Activated T-helper 17 cell treated with anti-CD3 and anti-CD28 coated beads, Interleukin-2, amount 50 U/mL, for 72 hours (primary cell): ENCODE results near the gene TMPRSS4. TPM values are rescaled to one million over a fixed set of nuclear protein-coding genes. Genes with fewer than 3 reads are reported as not detected.
A peak's percentile ranks its signal among the peaks of the same experiment; 100 is the strongest.

ENCODE experiments used
- ATAC-seq: fragments of 150-1000 bp; cut with Tn5 transposase; replicated peaks from 2 replicates; pipeline ENCODE4 v1.10.0; 2021; ENCODE audit warnings: mild to moderate bottlenecking, moderate library complexity
- H3K27ac Mint-ChIP-seq: one replicate; pipeline ENCODE4 v1.8.0; 2022; ENCODE audit warnings: mixed read lengths
- H3K27me3 Mint-ChIP-seq: one replicate; pipeline ENCODE4 v1.8.0; 2022; ENCODE audit warnings: mixed read lengths
- H3K36me3 Mint-ChIP-seq: one replicate; pipeline ENCODE4 v1.8.0; 2022; ENCODE audit warnings: low read depth, mild to moderate bottlenecking, mixed read lengths
- H3K4me1 Mint-ChIP-seq: one replicate; pipeline ENCODE4 v1.8.0; 2022; ENCODE audit warnings: mixed read lengths
- H3K4me3 Mint-ChIP-seq: one replicate; pipeline ENCODE4 v1.8.0; 2022; ENCODE audit warnings: mild to moderate bottlenecking, mixed read lengths
- H3K9me3 Mint-ChIP-seq: one replicate; pipeline ENCODE4 v1.8.0; 2022; ENCODE audit warnings: mixed read lengths
- total RNA-seq, 2 donors: library from RNA; stranded (reverse); gene quantifications; one replicate each; pipeline ENCODE4 v1.2.3, GENCODE V29; 2022

TMPRSS4 gene
- total RNA-seq, 2 donors from 2014 or later: 0.11 TPM; not detected in 1

DNA sequence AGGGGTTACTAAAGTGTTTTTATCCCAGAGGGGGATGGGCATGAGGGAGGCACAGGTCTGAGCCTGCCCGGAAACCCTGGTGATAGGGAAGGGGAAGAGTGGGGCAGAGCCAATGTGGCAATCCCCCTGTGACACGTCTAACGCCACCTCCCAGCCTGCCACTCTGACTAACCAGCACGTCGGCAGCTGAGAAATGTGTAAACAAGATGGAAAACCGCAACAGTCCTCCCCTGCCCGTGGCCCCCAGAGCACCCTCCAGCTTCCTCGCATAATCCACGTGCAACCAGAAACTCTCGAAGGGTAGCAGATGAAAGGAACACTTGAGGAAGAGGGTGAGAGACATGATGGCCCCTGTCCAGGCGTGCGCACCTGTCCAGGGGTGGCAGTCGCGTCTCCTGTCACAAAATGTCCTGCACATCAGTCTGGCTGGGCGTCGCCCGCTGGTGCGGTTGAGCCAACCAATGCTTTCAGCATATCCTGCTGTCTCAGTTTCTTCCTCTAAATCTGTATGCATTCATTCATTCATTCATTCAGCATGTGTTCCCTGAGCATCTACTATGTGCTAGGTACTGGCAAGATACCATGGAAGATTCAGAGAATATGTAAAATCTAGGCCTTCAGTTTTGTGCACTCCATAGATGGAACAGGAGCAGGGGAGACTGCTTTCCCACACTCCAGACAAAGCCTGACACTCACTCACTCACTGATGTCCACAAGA lies 4.5 kb downstream of the TMPRSS4 start:
- Mint-ChIP-seq H3K27ac (no peak overlapping the region), H3K36me3 (no peaks in the 10 kb centered on the region), H3K4me3 (no peak overlapping the region), H3K27me3 (peaks cover 6% of the 10 kb centered on the region), H3K4me1 (no peaks in the 10 kb centered on the region), H3K9me3 (no peaks in the 10 kb centered on the region)
- no peak for ATAC-seq

DNA sequence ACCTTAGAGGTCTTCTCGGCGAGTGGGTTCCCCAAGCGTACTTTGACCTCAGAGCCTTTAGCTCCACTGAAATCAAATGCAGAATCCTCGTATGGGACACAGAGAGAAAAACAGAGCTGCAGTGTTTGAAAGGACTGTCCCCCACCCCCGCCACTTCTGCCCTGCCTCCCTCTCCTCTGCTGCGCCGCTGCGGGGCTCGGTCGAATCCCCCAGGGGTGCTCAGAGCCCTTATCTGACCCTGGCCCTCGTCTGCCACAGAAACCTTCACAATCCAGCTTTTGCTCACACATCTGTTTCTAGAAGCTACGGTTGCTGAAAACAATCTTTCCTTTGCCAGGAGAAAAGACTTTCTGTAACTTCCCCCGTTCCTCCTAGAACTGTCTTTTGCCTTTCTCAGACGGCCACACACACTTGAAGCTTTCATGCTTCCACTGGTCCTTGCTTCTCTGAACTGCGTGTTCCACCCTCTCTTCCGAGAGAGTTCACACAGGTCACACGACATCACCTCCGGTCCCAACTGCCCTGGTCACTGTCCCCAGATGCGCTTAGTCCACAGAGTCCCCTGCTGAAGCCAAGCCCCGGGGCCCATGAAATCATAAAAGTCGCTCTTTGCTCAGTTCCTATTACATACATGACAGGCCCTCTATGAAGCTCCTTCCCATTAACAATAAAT lies 6.1 kb downstream of the TMPRSS4 start:
- Mint-ChIP-seq H3K36me3 (no peaks in the 10 kb centered on the region), H3K4me3 (no peak overlapping the region), H3K9me3 (peaks cover 5% of the 10 kb centered on the region), H3K27ac (no peak overlapping the region), H3K27me3 (peaks cover 9% of the 10 kb centered on the region), H3K4me1 (no peaks in the 10 kb centered on the region)
- no peak for ATAC-seq

DNA sequence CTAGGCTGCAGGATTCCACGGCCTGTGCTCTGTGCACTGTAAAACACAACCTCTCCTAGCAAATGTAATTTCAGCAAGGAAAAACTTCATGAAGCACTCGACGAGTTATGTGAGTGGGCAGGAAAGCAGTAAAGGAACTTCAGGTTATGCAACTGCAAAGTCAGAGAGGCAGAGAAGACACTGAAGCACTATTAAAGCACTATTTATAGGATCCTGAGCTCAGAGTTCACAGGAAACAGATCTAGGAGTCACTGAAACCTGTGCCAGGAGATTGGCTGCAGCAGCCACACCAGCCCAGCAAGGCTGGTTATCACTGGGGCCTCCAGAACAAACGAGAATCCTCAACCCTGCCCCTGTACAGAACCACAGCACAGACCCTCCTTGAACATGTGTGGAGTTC lies 7.4 kb downstream of the TMPRSS4 start:
- Mint-ChIP-seq H3K27ac (no peak overlapping the region), H3K27me3 (peaks cover 13% of the 10 kb centered on the region), H3K4me1 (no peaks in the 10 kb centered on the region), H3K4me3 (no peak overlapping the region), H3K36me3 (no peaks in the 10 kb centered on the region), H3K9me3 (peaks cover 9% of the 10 kb centered on the region)
- no peak for ATAC-seq

DNA sequence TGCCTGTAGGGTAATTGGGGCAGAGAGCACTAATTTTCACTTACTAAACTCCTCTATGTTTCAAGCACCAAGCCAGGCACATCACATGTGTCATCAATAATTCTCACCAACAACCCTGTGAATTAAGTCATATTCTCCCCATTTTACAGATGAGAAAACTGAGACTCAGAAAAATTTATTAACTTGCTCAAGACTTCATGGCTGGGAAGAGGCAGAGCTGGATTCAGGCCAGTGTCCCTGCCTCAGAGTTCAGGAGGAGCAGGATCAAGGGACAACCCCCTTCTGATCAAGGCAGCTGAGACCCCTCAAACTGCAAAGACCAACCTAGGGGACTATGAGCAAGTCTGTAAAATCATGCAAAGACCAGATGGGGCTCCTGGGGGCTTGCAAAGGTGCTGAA lies 7.8 kb downstream of the TMPRSS4 start:
- Mint-ChIP-seq H3K4me3 (no peak overlapping the region), H3K36me3 (no peaks in the 10 kb centered on the region)
- no peak for ATAC-seq

DNA sequence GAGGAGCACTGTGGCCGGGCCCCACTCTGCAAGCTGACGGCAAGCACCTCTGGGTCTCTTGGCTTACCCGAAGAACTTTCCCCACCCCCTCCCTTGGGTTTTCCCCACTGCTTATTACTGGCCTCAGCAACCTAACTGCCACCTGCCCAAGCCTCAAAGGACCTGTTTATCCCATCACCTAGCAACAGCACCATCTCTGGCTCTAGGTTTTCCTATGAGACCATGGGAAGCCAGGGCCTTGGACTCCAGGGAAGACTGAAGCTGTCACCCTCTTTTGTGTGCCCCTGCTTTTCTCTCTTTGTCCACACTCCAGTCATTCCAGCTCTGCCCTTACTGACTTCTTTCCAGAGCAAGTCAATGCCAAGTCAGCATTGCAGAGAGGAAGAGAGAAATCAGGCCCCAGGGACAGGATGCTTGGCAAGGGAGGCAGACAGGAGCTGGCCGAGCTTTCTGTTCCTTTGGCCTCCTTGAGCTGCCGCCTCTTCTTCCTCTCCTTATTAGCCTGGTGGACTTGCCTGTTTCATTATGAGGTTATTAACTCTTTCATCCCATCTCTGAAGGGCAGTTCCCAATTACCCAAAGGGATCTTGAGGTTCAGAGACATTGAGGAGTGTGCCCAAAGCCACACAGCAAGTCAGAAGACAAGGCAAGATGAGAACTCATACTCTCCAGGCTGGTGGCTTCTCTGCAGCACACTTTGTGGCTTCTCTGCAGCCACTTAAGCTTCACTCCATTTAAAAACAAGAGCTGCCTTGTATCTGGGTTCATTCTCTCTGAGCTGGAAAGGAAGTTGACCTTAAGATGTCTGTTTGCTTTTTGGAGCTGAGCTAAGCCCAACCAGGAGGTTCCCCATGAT lies 10.3 kb downstream of the TMPRSS4 start, which contains the start of gene SMIM35:
Gene SMIM35, minus strand, starts transcription at position 51 of the 856 bp plus-strand sequence. CDS start 206 bp downstream, outside the sequence.
- no peak for ATAC-seq
- peaks cover 9% of the 10 kb centered on the region for H3K9me3 Mint-ChIP-seq
- no peak within 1 kb of the TSS for H3K4me3 Mint-ChIP-seq
- H3K27me3 Mint-ChIP-seq: peaks cover 12% of the 10 kb centered on the region
- H3K27ac Mint-ChIP-seq: no peak within 1 kb of the TSS
- no peaks in the 10 kb centered on the region for H3K36me3 Mint-ChIP-seq
- no peaks in the 10 kb centered on the region for H3K4me1 Mint-ChIP-seq

More for the DNA sequence above, 7.8 kb downstream of the TMPRSS4 start:
- H3K27ac Mint-ChIP-seq: no peak overlapping the region
- H3K27me3 Mint-ChIP-seq: peaks cover 13% of the 10 kb centered on the region
- peaks cover 9% of the 10 kb centered on the region for H3K9me3 Mint-ChIP-seq
- no peaks in the 10 kb centered on the region for H3K4me1 Mint-ChIP-seq

DNA sequence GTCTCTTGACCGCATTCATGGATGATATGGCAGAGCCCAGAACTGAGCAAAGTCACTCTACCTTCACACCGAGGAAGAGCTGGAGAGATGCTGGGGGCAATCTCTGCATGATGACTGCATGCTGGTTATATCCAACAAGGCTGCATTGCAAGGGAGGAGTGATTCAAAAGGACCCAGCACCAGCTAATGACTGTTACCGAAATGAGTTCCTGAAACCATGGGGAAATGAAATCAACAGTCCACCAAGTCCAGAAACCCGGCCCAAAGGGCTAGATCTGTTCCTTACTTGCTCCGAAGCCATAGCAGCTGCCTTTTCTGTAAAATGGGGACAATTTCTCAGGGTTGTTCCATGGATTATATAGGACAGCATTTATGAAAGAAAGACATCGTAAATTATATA lies 11.1 kb downstream of the TMPRSS4 start:
- no peak overlapping the region for H3K27ac Mint-ChIP-seq
- peaks cover 9% of the 10 kb centered on the region for H3K9me3 Mint-ChIP-seq
- no peaks in the 10 kb centered on the region for H3K36me3 Mint-ChIP-seq
- H3K4me1 Mint-ChIP-seq: no peaks in the 10 kb centered on the region
- no peak overlapping the region for H3K4me3 Mint-ChIP-seq
- no peak for ATAC-seq
- peaks cover 12% of the 10 kb centered on the region for H3K27me3 Mint-ChIP-seq

DNA sequence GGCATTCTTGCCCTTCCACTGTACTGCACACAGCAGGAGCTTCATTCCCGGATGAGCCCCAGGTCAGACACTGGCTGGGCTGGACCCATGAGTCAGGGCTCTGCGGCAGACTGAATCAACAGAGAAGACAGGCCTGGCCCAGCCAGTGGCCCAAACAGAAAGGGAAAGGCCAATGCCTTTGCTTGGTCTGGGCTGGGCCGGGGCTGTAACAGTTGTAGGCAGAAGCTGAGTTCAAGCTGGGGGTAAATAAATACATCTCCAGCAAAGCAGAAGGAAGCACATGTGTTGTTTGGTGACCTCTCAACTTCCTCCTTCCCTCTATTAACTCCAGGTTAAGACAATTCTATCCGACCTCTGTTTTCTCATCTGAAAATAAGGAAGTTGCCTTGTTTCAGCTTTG lies 11.7 kb downstream of the TMPRSS4 start:
- Mint-ChIP-seq H3K36me3 (no peaks in the 10 kb centered on the region), H3K4me3 (no peak overlapping the region), H3K4me1 (no peaks in the 10 kb centered on the region), H3K27ac (no peak overlapping the region), H3K9me3 (peaks cover 9% of the 10 kb centered on the region), H3K27me3 (peaks cover 12% of the 10 kb centered on the region)
- ATAC-seq: no peak

DNA sequence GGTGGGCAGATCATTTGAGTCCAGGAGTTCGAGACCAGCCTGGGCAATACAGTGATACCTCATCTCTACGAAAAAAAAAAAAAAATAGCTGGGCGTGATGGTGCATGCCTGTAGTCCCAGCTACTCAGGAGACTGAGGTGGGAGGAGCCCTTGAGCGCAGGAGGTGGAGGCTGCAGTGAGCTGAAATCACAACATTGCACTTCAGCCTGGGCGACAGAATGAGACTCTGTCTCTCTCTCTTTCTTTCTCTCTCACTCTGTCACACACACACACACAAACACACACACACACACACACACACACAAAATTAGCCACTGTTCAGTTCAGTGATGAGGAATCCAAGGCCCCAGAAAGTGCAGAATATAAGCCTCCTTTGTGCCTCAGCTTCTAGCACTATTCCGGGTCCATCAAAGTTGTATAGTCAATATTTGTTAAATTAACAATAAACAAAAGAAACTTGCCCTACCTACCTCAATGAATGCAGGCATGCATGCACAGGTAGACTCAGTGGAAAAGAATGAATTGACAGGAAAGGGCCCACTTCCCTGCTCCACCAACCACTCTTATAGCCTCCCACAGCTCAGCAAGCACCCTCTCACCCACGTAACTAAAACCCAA lies 13.8 kb downstream of the TMPRSS4 start:
- Mint-ChIP-seq H3K36me3 (no peaks in the 10 kb centered on the region), H3K27me3 (peaks cover 12% of the 10 kb centered on the region), H3K9me3 (peaks cover 9% of the 10 kb centered on the region), H3K4me1 (no peaks in the 10 kb centered on the region), H3K4me3 (no peak overlapping the region), H3K27ac (peak overlapping the region; percentile 4)
- no peak for ATAC-seq

DNA sequence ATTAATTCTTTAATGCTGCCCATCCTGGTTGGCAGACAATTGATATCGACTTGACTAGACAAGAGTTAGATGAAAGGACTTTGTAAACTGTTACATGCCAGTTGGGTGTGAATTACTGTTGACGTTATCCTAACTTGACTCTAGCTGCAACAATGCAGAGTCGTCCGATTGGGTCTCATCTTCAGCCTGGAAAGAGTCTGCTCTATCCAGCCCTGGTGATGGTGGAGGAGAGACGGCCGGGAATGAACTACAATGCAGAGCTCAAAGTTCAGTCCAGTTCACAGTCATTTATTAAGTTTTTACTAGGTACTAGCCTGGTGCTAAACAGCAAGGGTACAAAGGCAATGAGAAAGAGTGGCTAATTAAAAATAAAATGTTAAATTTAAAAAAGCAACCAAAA lies 14.8 kb downstream of the TMPRSS4 start:
- H3K4me3 Mint-ChIP-seq: no peak overlapping the region
- peaks cover 9% of the 10 kb centered on the region for H3K9me3 Mint-ChIP-seq
- no peak overlapping the region for H3K27ac Mint-ChIP-seq
- H3K27me3 Mint-ChIP-seq: peaks cover 12% of the 10 kb centered on the region
- no peaks in the 10 kb centered on the region for H3K4me1 Mint-ChIP-seq
- H3K36me3 Mint-ChIP-seq: no peaks in the 10 kb centered on the region
- no peak for ATAC-seq

DNA sequence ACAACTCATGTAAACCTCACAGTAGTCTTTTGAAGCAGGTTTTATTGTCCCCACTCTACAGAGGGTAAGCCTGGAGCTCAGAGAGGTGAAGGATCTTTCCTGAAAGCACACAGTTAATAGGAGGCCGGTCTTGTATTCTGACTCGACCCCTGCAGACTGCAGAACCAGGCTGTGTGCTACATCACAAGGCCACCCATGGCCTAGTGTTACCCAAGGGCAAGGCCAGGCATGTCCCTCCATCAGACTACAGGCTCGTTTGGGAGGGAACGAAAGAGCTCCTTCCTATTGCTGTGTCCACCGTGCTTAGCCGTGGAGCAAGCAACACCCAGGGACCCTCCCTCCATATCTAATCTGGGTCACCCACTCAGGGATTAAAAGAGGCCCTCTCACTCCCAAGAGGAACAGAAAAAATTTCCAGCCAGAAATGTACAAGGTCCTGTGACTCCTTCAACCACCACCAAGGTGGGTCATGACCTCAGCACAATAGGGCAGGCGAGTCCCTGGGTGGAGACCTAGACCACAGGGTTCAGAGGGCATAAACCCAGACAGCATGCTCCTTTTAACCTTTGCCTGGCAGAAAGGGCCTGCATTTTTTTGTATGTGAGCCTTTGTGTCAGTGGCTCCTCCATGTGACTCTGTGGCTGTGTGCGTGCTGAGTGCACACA lies 16.2 kb downstream of the TMPRSS4 start:
- H3K36me3 Mint-ChIP-seq: no peaks in the 10 kb centered on the region
- no peaks in the 10 kb centered on the region for H3K4me1 Mint-ChIP-seq
- peaks cover 4% of the 10 kb centered on the region for H3K9me3 Mint-ChIP-seq
- no peak for ATAC-seq
- no peak overlapping the region for H3K27ac Mint-ChIP-seq
- no peak overlapping the region for H3K4me3 Mint-ChIP-seq
- peaks cover 14% of the 10 kb centered on the region for H3K27me3 Mint-ChIP-seq

DNA sequence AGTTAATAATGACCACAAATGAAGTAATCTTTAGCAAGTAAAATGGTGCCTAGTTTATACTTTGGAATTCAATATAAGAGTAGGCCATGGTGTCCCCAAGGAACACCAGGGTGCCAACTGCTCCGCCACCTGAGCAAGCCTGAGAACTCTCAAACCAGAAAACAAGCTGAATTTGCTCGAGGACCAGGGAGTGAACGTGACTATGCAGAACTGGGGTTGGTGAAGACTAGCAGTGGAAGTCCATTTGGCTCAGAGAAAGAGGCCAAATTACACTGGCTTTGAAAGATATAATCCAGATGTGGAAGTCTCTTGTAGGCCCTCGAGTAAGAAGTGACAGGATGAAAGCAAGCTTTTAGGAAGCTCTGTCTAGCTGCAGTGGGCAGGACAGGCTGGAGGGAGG lies 18.6 kb downstream of the TMPRSS4 start:
- no peak for ATAC-seq
- Mint-ChIP-seq H3K27ac (no peak overlapping the region), H3K9me3 (no peaks in the 10 kb centered on the region), H3K4me3 (no peak overlapping the region), H3K36me3 (no peaks in the 10 kb centered on the region), H3K4me1 (no peaks in the 10 kb centered on the region), H3K27me3 (peaks cover 12% of the 10 kb centered on the region)

DNA sequence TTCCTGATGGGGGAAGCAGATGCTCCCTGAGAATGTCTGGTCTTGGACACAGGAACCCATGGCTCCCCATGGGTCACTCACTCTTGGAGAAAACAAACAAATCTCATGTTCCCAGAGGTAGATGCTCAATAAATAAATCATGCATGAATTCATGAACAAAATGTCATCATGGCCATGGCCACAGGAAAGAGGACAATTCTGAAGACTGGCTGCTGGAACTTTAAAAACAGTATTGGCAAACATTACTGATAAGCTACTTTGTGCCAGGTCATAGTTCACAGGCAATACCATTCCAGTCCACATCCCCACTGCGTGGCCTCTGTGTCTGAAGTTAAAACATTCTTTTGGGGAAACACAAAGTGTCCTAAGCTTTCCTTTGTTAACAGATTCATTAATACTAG lies 19.1 kb downstream of the TMPRSS4 start:
- no peak overlapping the region for H3K27ac Mint-ChIP-seq
- H3K36me3 Mint-ChIP-seq: no peaks in the 10 kb centered on the region
- no peak overlapping the region for H3K4me3 Mint-ChIP-seq
- H3K27me3 Mint-ChIP-seq: peaks cover 11% of the 10 kb centered on the region
- H3K9me3 Mint-ChIP-seq: no peaks in the 10 kb centered on the region
- no peaks in the 10 kb centered on the region for H3K4me1 Mint-ChIP-seq
- ATAC-seq: no peak

DNA sequence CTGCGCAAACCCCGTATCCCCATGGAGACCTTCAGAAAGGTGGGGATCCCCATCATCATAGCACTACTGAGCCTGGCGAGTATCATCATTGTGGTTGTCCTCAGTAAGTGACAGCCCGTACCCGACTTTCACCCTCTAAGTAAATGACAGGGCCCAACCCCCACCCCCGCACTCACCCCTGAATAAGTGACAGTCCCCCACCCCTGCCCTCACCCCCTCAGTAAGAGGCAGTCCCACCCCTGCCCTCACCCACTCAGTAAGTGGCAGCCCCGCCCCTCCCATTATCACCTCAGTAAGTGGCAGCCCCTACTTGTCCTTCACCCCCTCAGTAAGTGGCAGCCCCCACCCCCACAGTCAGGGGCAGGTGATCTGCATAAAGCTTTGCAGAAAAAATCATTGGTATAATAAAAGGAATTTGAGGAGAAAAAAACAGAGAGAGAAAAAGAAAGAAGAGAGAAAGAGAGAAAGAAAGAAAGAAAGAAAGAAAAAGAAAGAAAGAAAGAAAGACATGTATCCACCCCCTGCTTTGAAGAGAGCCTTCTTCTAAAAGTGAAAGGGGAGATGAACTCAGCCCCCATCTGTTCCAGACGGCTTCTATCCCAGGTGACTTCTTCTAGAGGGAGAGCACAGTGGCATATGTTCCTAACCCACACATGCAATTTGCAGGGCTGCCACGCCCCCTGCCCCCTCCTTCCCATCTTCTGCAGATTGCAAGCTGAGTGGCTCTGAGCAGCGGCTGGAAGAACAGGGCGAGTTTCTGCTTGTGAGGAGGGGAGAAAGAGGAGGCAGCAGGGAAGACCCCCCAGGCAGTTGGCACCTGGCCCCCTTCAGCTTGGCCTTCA lies 22.3 kb downstream of the TMPRSS4 start:
- Mint-ChIP-seq H3K9me3 (no peaks in the 10 kb centered on the region), H3K36me3 (no peaks in the 10 kb centered on the region), H3K27ac (no peak overlapping the region), H3K4me3 (no peak overlapping the region), H3K4me1 (no peaks in the 10 kb centered on the region), H3K27me3 (peaks cover 10% of the 10 kb centered on the region)
- no peak for ATAC-seq
